Measurements from ENCODE around the gene SPSB4. TPM values are rescaled to one million over a fixed set of nuclear protein-coding genes. Genes with fewer than 3 reads are reported as not detected.

Gene SPSB4
- total and polyA plus RNA-seq, 10 of the 15 experiments (the other 5 are each of a cell fraction or from before 2014, with no cell fraction given): not detected

- FAIRE-seq (no peak), DNase-seq (ENCODE audit: low read depth, low spot score) (no peak), ATAC-seq (no peak)
- intact Hi-C loops (cut with micrococcal nuclease; ENCODE audit: unreplicated experiment): no loop called here
- ChIA-PET CTCF (no interaction called here), POLR2A (no interaction called here), SMC1A (ENCODE audit: uncharacterized antibody, unreplicated experiment) (interaction anchor here (0.6 kb wide), 1 partner anchor 13 kb away, joined by 3 read pairs; no protein-coding TSS in a partner anchor), RAD21 (ENCODE audit: unreplicated experiment) (interaction anchor here (0.5 kb wide), 1 partner anchor 522 kb away, joined by 5 read pairs; no protein-coding TSS in a partner anchor)
- no TSS peak for BruUV-seq (replicated peaks)
- Histone ChIP-seq H3K4me1 (ENCODE audit: control insufficient read depth, insufficient read depth, low read length) (no peaks in the 10 kb centered on the region), H3K9me3 (replicated peaks; ENCODE audit: control insufficient read depth, insufficient read depth, low read length) (no peaks in the 10 kb centered on the region), H3K27ac (ENCODE audit: control insufficient read depth, insufficient read depth) (no peak overlapping the region), H3K27me3 (replicated peaks in 1 of 2; ENCODE audit: control insufficient read depth in 2 of 2, insufficient read depth in 2 of 2, low read length in 1 of 2) (no peaks in the 10 kb centered on the region), H3K36me3 (ENCODE audit: control insufficient read depth in 2 of 2, insufficient read depth in 2 of 2, low read length in 1 of 2) (no peaks in the 10 kb centered on the region), H3K4me2 (ENCODE audit: control insufficient read depth, insufficient read depth) (no peak overlapping the region), H4K20me1 (ENCODE audit: control insufficient read depth, insufficient read depth) (no peaks in the 10 kb centered on the region), H2AFZ (ENCODE audit: control insufficient read depth, low read depth, low read length) (no peak overlapping the region), H3K4me3 (no peak overlapping the region), H3K79me2 (ENCODE audit: control insufficient read depth, insufficient read depth, low read length) (no peaks in the 10 kb centered on the region), H3K9ac (ENCODE audit: control insufficient read depth, insufficient read depth, low read length) (no peak overlapping the region)
- in situ Hi-C loops (cut with MboI): no loop called here
- TF ChIP-seq CUX1 (IDR thresholded peaks at IDR 0.05; ENCODE audit: insufficient replicate concordance, low read depth, low read length) (no peak), ZBTB4 (CRISPR knock-in tag; IDR thresholded peaks at IDR 0.05) (no peak), NR2C2 (IDR thresholded peaks at IDR 0.05; ENCODE audit: borderline replicate concordance, control insufficient read depth, insufficient read length, low read depth) (no peak), ZZZ3 (IDR thresholded peaks at IDR 0.05; ENCODE audit: control insufficient read depth, insufficient read length, low read depth) (no peak), ATF2 (IDR thresholded peaks at IDR 0.05; ENCODE audit: low read length) (no peak)
- 7% methylated on average over 4 of the region's 4 CpGs for WGBS (ENCODE audit: insufficient coverage, insufficient replicate concordance, low lambda C conversion rate, missing lambda C conversion rate)
Observed at GRCh38 chr3:141123677-141124410, 72.7 kb downstream of the SPSB4 start.

Measured in GM12878 (cell line).